ENCODE data around the gene CEACAM19. TPM values are rescaled to one million over a fixed set of nuclear protein-coding genes. Genes with fewer than 3 reads are reported as not detected.

The CEACAM19 gene
- total and polyA plus RNA-seq, 10 of the 15 experiments (the other 5 are each of a cell fraction or from before 2014, with no cell fraction given): 0.13 to 0.31 (median 0.17) TPM; not detected in 4

DNA sequence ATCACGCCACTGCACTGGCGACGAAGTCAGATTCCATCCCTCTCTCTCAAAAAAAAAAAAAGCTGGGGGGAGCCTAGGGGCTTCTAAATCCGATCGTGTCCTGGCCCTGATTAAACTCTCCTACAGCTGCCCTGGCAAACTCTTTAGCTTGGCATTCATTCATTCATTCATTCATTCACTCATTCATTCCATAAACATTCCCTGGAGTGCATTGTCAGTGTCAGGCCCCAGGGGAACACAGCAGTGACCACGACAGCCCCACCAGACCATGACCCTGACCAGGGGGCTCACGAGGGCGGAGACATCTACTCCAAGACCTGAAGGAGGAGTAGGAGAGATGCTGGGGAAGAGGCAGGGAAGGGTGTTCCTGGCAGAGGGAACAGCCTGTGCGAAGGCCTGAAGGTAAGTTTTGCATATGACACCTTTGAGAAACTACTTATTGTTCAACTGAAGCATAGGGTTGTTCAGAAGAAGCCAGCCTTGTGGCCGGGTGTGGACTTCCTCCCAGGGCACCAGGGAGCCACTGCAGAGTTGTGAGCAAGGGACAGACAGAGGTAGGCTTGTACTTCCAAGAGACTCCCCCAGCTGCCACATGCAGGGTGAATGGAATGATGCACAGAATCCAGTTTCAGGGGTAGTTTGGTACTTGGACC lies 52.1 kb downstream of the CEACAM19 start (continued):
- TF ChIP-seq, protein P1, sequence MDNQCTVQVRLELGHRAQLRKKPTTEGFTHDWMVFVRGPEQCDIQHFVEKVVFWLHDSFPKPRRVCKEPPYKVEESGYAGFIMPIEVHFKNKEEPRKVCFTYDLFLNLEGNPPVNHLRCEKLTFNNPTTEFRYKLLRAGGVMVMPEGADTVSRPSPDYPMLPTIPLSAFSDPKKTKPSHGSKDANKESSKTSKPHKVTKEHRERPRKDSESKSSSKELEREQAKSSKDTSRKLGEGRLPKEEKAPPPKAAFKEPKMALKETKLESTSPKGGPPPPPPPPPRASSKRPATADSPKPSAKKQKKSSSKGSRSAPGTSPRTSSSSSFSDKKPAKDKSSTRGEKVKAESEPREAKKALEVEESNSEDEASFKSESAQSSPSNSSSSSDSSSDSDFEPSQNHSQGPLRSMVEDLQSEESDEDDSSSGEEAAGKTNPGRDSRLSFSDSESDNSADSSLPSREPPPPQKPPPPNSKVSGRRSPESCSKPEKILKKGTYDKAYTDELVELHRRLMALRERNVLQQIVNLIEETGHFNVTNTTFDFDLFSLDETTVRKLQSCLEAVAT (IDR thresholded peaks at IDR 0.05): no peak
- TF ChIP-seq RELB (IDR thresholded peaks at IDR 0.05; ENCODE audit: low read depth) (no peak), CEBPB (IDR thresholded peaks at IDR 0.05; ENCODE audit: borderline replicate concordance in 1 of 2, low read depth in 2 of 2, low read length in 2 of 2) (no peak), TBL1XR1 (IDR thresholded peaks at IDR 0.05; ENCODE audit: low read depth, low read length) (no peak), ZNF24 (IDR thresholded peaks at IDR 0.05) (peak; percentile 96), SMAD1 (IDR thresholded peaks at IDR 0.05; ENCODE audit: low read depth, partially characterized antibody) (no peak), JUND (IDR thresholded peaks at IDR 0.05; ENCODE audit: low read depth, low read length) (no peak), ZSCAN29 (IDR thresholded peaks at IDR 0.05) (no peak), CREM (IDR thresholded peaks at IDR 0.05; ENCODE audit: low read depth) (no peak)
- TF ChIP-seq, protein P2, sequence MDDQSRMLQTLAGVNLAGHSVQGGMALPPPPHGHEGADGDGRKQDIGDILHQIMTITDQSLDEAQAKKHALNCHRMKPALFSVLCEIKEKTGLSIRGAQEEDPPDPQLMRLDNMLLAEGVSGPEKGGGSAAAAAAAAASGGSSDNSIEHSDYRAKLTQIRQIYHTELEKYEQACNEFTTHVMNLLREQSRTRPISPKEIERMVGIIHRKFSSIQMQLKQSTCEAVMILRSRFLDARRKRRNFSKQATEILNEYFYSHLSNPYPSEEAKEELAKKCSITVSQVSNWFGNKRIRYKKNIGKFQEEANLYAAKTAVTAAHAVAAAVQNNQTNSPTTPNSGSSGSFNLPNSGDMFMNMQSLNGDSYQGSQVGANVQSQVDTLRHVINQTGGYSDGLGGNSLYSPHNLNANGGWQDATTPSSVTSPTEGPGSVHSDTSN (IDR thresholded peaks at IDR 0.05; ENCODE audit: insufficient replicate concordance, low read depth, low read length): no peak
- TF ChIP-seq, protein P3, sequence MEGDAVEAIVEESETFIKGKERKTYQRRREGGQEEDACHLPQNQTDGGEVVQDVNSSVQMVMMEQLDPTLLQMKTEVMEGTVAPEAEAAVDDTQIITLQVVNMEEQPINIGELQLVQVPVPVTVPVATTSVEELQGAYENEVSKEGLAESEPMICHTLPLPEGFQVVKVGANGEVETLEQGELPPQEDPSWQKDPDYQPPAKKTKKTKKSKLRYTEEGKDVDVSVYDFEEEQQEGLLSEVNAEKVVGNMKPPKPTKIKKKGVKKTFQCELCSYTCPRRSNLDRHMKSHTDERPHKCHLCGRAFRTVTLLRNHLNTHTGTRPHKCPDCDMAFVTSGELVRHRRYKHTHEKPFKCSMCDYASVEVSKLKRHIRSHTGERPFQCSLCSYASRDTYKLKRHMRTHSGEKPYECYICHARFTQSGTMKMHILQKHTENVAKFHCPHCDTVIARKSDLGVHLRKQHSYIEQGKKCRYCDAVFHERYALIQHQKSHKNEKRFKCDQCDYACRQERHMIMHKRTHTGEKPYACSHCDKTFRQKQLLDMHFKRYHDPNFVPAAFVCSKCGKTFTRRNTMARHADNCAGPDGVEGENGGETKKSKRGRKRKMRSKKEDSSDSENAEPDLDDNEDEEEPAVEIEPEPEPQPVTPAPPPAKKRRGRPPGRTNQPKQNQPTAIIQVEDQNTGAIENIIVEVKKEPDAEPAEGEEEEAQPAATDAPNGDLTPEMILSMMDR (IDR thresholded peaks at IDR 0.05 in 2 of 3, conservative IDR thresholded peaks at IDR 0.05 in 1 of 3; ENCODE audit: control insufficient read depth in 2 of 3, extremely low read depth in 1 of 3, insufficient read depth in 1 of 3, low read depth in 3 of 3, low read length in 3 of 3): no peak
